ENCODE results near the gene SNRNP70. TPM values are rescaled to one million over a fixed set of nuclear protein-coding genes. Genes with fewer than 3 reads are reported as not detected.
"Not testable (repeated sequence)": the region's sequence is repeated elsewhere in the genome, so short reads cannot be mapped to it uniquely, and the experiment has no call there.

SNRNP70 gene
- 151 and 188 TPM in 2 replicates for total RNA-seq (2014; rRNA removed; shearing (Covaris generic))

- Histone ChIP-seq H3K27me3 (replicated peaks) (no peaks in the 10 kb centered on the region), H3K36me3 (peaks cover 45% of the 10 kb centered on the region), H3K9me3 (replicated peaks) (no peaks in the 10 kb centered on the region), H3K27ac (peak within 1 kb of the TSS; percentile 53), H3K4me3 (peak within 1 kb of the TSS; percentile 81), H3K4me1 (replicated peaks) (peaks cover 15% of the 10 kb centered on the region)
- peak; percentile 99 to 100 for DNase-seq (ENCODE audit: low read depth in 1 of 2, low spot score in 2 of 2)
These were observed at the start of gene SNRNP70 for GRCh38 chr19:49085020-49085867. Gene SNRNP70 (plus strand): TSS chr19:49085451. CDS start chr19:49086415, 964 bp downstream.

- not testable (repeated sequence) for DNase-seq (ENCODE audit: low read depth in 1 of 2, low spot score in 2 of 2); H3K27me3 ChIP-seq (replicated peaks); H3K9me3 ChIP-seq (replicated peaks); H3K36me3 ChIP-seq; H3K27ac ChIP-seq; H3K4me3 ChIP-seq
- peaks cover 16% of the 10 kb centered on the region for H3K4me1 ChIP-seq (replicated peaks)
These were observed 48.4 kb upstream of the SNRNP70 start, which contains the start of gene CGB1 for GRCh38 chr19:49036815-49037214. Gene CGB1 (minus strand): TSS chr19:49036895. CDS start chr19:49036711, 184 bp downstream.

- Histone ChIP-seq H3K4me1 (replicated peaks) (peaks cover 20% of the 10 kb centered on the region), H3K27ac (peak overlapping the region; percentile 65; the same call in 1 of the 2 replicates)
- H3K27me3 ChIP-seq (replicated peaks); DNase-seq (ENCODE audit: low read depth in 1 of 2, low spot score in 2 of 2); H3K4me3 ChIP-seq; H3K36me3 ChIP-seq; H3K9me3 ChIP-seq (replicated peaks): not testable (repeated sequence)
These were observed 47.1 kb upstream of the SNRNP70 start for GRCh38 chr19:49038111-49038510.

- not testable (repeated sequence) for H3K36me3 ChIP-seq; H3K9me3 ChIP-seq (replicated peaks); H3K4me3 ChIP-seq; H3K27me3 ChIP-seq (replicated peaks)
- H3K27ac ChIP-seq: peak overlapping the region; percentile 65
- peak; percentile 64 to 92 for DNase-seq (ENCODE audit: low read depth in 1 of 2, low spot score in 2 of 2)
- H3K4me1 ChIP-seq (replicated peaks): peaks cover 20% of the 10 kb centered on the region
These were observed 46.5 kb upstream of the SNRNP70 start for GRCh38 chr19:49038557-49039276.

GRCh38 chr19:49039736-49040135 lies 45.5 kb upstream of the SNRNP70 start:
- peaks cover 20% of the 10 kb centered on the region for H3K4me1 ChIP-seq (replicated peaks)
- H3K27me3 ChIP-seq (replicated peaks); H3K9me3 ChIP-seq (replicated peaks); H3K4me3 ChIP-seq; H3K36me3 ChIP-seq; H3K27ac ChIP-seq; DNase-seq (ENCODE audit: low read depth in 1 of 2, low spot score in 2 of 2): not testable (repeated sequence)

- peak; percentile 46 to 75 for DNase-seq (ENCODE audit: low read depth in 1 of 2, low spot score in 2 of 2)
- Histone ChIP-seq H3K4me3 (no peak overlapping the region), H3K9me3 (replicated peaks) (no peaks in the 10 kb centered on the region), H3K27me3 (replicated peaks) (no peaks in the 10 kb centered on the region), H3K36me3 (no peaks in the 10 kb centered on the region), H3K4me1 (replicated peaks) (peaks cover 20% of the 10 kb centered on the region), H3K27ac (peak overlapping the region; percentile 48; the same call in 1 of the 2 replicates)
These were observed 43.1 kb upstream of the SNRNP70 start for GRCh38 chr19:49042177-49042576.

GRCh38 chr19:49042666-49043065 lies 42.6 kb upstream of the SNRNP70 start:
- H3K36me3 ChIP-seq; DNase-seq (ENCODE audit: low read depth in 1 of 2, low spot score in 2 of 2); H3K27ac ChIP-seq; H3K27me3 ChIP-seq (replicated peaks); H3K4me3 ChIP-seq; H3K9me3 ChIP-seq (replicated peaks): not testable (repeated sequence)
- H3K4me1 ChIP-seq (replicated peaks): peaks cover 20% of the 10 kb centered on the region

GRCh38 chr19:49043548-49043947 lies 41.7 kb upstream of the SNRNP70 start, which contains the start of gene CGB5:
Gene CGB5 (plus strand): TSS chr19:49043848. CDS start chr19:49044210, 362 bp downstream.
- not testable (repeated sequence) for DNase-seq (ENCODE audit: low read depth in 1 of 2, low spot score in 2 of 2); H3K4me3 ChIP-seq; H3K27me3 ChIP-seq (replicated peaks); H3K36me3 ChIP-seq; H3K9me3 ChIP-seq (replicated peaks); H3K27ac ChIP-seq
- H3K4me1 ChIP-seq (replicated peaks): peaks cover 15% of the 10 kb centered on the region

- not testable (repeated sequence) for H3K27ac ChIP-seq; H3K4me3 ChIP-seq; H3K36me3 ChIP-seq; H3K9me3 ChIP-seq (replicated peaks); DNase-seq (ENCODE audit: low read depth in 1 of 2, low spot score in 2 of 2); H3K4me1 ChIP-seq (replicated peaks); H3K27me3 ChIP-seq (replicated peaks)
These were observed 36.2 kb upstream of the SNRNP70 start, which contains the start of gene CGB8 for GRCh38 chr19:49049011-49049410. Gene CGB8 (minus strand): TSS chr19:49049111. CDS start chr19:49048739, 372 bp downstream.

GRCh38 chr19:49049834-49050233 lies 35.4 kb upstream of the SNRNP70 start:
- not testable (repeated sequence) for H3K4me3 ChIP-seq; H3K27me3 ChIP-seq (replicated peaks); H3K36me3 ChIP-seq; DNase-seq (ENCODE audit: low read depth in 1 of 2, low spot score in 2 of 2); H3K4me1 ChIP-seq (replicated peaks); H3K27ac ChIP-seq; H3K9me3 ChIP-seq (replicated peaks)

GRCh38 chr19:49050376-49051033 lies 34.7 kb upstream of the SNRNP70 start:
- not testable (repeated sequence) for H3K27ac ChIP-seq

GRCh38 chr19:49056101-49056901 lies 28.9 kb upstream of the SNRNP70 start:
- no peaks in the 10 kb centered on the region for H3K27me3 ChIP-seq (replicated peaks)
- no peak overlapping the region for H3K27ac ChIP-seq
- H3K4me3 ChIP-seq: peak overlapping the region; percentile 50
- H3K36me3 ChIP-seq: no peaks in the 10 kb centered on the region
- peaks cover 23% of the 10 kb centered on the region for H3K4me1 ChIP-seq (replicated peaks)
- DNase-seq (ENCODE audit: low read depth in 1 of 2, low spot score in 2 of 2): peak; percentile 71
- H3K9me3 ChIP-seq (replicated peaks): no peaks in the 10 kb centered on the region

More at GRCh38 chr19:49050376-49051033, 34.7 kb upstream of the SNRNP70 start:
- DNase-seq (ENCODE audit: low read depth in 1 of 2, low spot score in 2 of 2): peak; percentile 60 to 83
- H3K4me3 ChIP-seq; H3K36me3 ChIP-seq; H3K9me3 ChIP-seq (replicated peaks); H3K27me3 ChIP-seq (replicated peaks); H3K4me1 ChIP-seq (replicated peaks): not testable (repeated sequence)
